Upper lobe of left lung (tissue), 6 donors: Measurements from ENCODE around the gene DTNB. TPM values are rescaled to one million over a fixed set of nuclear protein-coding genes. Genes with fewer than 3 reads are reported as not detected.

ENCODE experiments used
- ATAC-seq, 2 donors: fragments of 200-7000 bp; cut with Tn5 transposase; one replicate each; pipeline ENCODE4 v1.9.1; 2022; ENCODE audit warnings: mild to moderate bottlenecking in 2 of 2, moderate library complexity in 2 of 2; ENCODE audit not compliant: low FRiP score in 2 of 2
- DNase-seq, 2 donors: peaks; one replicate each; pipeline ENCODE4 v3.0.0-alpha.2; 2019 to 2020
- H3K27ac ChIP-seq, 4 donors: fragments of 200-600 bp; sonication (generic); one replicate each; pipeline ENCODE4 v1.5.1; 2016 to 2019
- H3K27me3 ChIP-seq, 4 donors: fragments of 200-600 bp; sonication (generic); one replicate each; pipeline ENCODE4 v1.5.1; 2017 to 2019
- H3K36me3 ChIP-seq, 4 donors: fragments of 200-600 bp; sonication (generic); one replicate each; pipeline ENCODE4 v1.5.1; 2016 to 2019
- H3K4me1 ChIP-seq, 4 donors: fragments of 200-600 bp; sonication (generic); one replicate each; pipeline ENCODE4 v1.5.1; 2018 to 2019
- H3K4me3 ChIP-seq, 4 donors: fragments of 200-600 bp; sonication (generic); one replicate each; pipeline ENCODE4 v1.5.1; 2017 to 2019; ENCODE audit warnings: mild to moderate bottlenecking in 2 of 4, moderate library complexity in 1 of 4
- H3K9me3 ChIP-seq, 4 donors: fragments of 200-600 bp; sonication (generic); one replicate each; pipeline ENCODE4 v1.5.1; 2018 to 2019
- EP300 ChIP-seq, 4 donors: sonication (generic); formaldehyde crosslinking; IDR thresholded peaks; one replicate each; pipeline ENCODE4 v1.5.1; 2017; ENCODE audit warnings: antibody characterized with exemption in 4 of 4, control low read depth in 2 of 4
- POLR2A ChIP-seq, 4 donors: fragments of 450-650 bp; IDR thresholded peaks; one replicate each; pipeline ENCODE4 v1.5.1; 2016 to 2017; ENCODE audit warnings: antibody characterized with exemption in 4 of 4, mild to moderate bottlenecking in 2 of 4
- POLR2AphosphoS5 ChIP-seq, 2 donors: sonication (generic); formaldehyde crosslinking; IDR thresholded peaks; one replicate each; pipeline ENCODE4 v1.5.1; 2017; ENCODE audit warnings: antibody characterized with exemption in 2 of 2
- WGBS, 2 donors: methylation state at CpG; one replicate each; pipeline ENCODE4 v1.1.5; 2017 to 2018; 5-methylcytosine and 5-hydroxymethylcytosine counted together
- total RNA-seq, 6 donors: library from RNA; depleted of rRNA in 4 of 6; stranded (reverse); fragments of >200 nt in 4 of 6; gene quantifications; one replicate each; pipeline versions ENCODE4 v1.1.0 to v1.2.1, GENCODE V29; 2016 to 2021
- TF ChIP-seq, protein P1 (sequence below), 6 experiments: fragments of 450-650 bp in 4 of 6; fragments of 200-600 bp in 2 of 6; sonication (generic) in 2 of 6; IDR thresholded peaks; one replicate each; pipeline ENCODE4 v1.5.1; 2016 to 2019; ENCODE audit warnings: antibody characterized with exemption in 6 of 6
- donor health status: DM: no; HTN: no; CAD: no; lungs with moderate emphysema.
- donor health status: DM: no; HTN: yes; CAD: no; lungs with severe emphysema.

Gene DTNB
- total RNA-seq, 6 donors from 2014 or later: 19.3 to 59.7 (median 25.6) TPM

DNA sequence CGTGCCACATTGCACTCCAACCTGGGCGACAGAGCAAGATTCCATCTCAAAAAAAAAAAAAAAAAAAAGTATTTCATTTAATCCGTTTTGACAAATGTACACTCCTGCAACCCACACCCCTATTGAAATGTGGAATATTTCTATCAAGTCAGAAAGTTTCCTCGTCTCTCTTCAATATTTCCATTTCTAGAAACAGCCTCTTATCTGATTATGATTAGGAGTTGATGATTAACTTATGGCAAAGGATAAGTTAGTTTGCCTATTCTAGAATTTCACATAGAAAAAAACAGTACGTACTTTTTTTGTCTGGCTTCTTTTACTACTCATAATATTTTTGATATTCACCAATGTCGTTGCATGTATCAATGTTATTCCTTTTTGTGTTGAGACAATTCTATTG is 224.6 kb downstream of the DTNB start:
- DNase-seq: no peak
- Histone ChIP-seq H3K4me3 (no peak overlapping the region), H3K9me3 (no peaks in the 10 kb centered on the region), H3K27me3 (no peaks in the 10 kb centered on the region), H3K4me1 (no peaks in the 10 kb centered on the region), H3K36me3 (no peaks in the 10 kb centered on the region), H3K27ac (no peak overlapping the region)
- TF ChIP-seq, protein P1, sequence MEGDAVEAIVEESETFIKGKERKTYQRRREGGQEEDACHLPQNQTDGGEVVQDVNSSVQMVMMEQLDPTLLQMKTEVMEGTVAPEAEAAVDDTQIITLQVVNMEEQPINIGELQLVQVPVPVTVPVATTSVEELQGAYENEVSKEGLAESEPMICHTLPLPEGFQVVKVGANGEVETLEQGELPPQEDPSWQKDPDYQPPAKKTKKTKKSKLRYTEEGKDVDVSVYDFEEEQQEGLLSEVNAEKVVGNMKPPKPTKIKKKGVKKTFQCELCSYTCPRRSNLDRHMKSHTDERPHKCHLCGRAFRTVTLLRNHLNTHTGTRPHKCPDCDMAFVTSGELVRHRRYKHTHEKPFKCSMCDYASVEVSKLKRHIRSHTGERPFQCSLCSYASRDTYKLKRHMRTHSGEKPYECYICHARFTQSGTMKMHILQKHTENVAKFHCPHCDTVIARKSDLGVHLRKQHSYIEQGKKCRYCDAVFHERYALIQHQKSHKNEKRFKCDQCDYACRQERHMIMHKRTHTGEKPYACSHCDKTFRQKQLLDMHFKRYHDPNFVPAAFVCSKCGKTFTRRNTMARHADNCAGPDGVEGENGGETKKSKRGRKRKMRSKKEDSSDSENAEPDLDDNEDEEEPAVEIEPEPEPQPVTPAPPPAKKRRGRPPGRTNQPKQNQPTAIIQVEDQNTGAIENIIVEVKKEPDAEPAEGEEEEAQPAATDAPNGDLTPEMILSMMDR (IDR thresholded peaks at IDR 0.05): no peak
- no peak for TF ChIP-seq EP300 (IDR thresholded peaks at IDR 0.05)
- no peak for TF ChIP-seq POLR2A (IDR thresholded peaks at IDR 0.05)
- TF ChIP-seq POLR2AphosphoS5 (IDR thresholded peaks at IDR 0.05): no peak
- WGBS, 2 donors: 77 to 81% methylated on average over 6 of the region's 6 CpGs
- ATAC-seq: no peak

DNA sequence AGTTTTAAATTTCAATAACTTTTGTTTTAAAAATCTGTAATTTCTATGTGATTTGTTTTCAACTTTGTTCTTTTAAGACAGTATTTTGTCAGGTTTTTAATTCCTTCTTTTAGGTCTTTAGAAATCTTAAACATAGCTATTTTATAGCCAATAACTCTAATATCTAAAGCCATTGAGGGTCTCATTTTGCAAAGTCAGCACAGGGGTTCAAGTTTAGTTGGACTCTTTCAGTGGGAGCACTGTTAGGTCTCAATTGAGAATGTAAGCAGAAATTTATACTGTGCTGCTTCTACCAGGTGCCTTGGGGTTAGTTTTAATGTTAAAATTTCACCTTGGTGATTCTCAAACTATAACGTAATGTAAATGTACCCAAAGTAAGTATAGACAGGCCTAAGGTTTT is 226.4 kb downstream of the DTNB start:
- TF ChIP-seq, protein P1 (IDR thresholded peaks at IDR 0.05): no peak
- TF ChIP-seq POLR2AphosphoS5 (IDR thresholded peaks at IDR 0.05) (no peak), EP300 (IDR thresholded peaks at IDR 0.05) (no peak), POLR2A (IDR thresholded peaks at IDR 0.05) (no peak)
- no peaks in the 10 kb centered on the region for H3K27me3 ChIP-seq
- ATAC-seq: no peak
- H3K9me3 ChIP-seq: no peaks in the 10 kb centered on the region
- no peaks in the 10 kb centered on the region for H3K4me1 ChIP-seq
- H3K27ac ChIP-seq: no peak overlapping the region
- no peaks in the 10 kb centered on the region for H3K36me3 ChIP-seq
- DNase-seq: no peak
- no peak overlapping the region for H3K4me3 ChIP-seq
- 92 to 100% methylated on average over 1 of the region's 1 CpG for WGBS, 2 donors

DNA sequence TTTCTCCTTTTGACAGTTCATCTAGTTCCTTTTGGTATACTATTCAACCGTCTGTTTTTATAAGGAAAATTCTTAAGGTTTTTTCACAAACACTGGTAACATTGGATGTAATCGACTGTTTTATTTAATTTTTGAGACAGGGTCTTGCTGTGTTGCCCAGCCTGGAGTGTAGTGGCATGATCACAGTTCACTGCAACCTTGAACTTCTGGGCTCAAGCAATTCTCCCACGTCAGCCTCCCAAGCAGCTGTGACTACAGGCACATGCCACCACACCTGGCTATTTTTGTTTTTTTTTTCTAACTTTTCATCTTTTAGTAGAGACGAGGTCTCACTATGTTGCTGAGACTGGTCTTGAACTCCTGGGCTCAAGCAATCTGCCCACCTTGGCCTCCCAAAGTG is 227.3 kb downstream of the DTNB start:
- Histone ChIP-seq H3K4me1 (no peaks in the 10 kb centered on the region), H3K27me3 (no peaks in the 10 kb centered on the region), H3K9me3 (no peaks in the 10 kb centered on the region), H3K36me3 (no peaks in the 10 kb centered on the region), H3K4me3 (no peak overlapping the region), H3K27ac (no peak overlapping the region)
- TF ChIP-seq, protein P1 (IDR thresholded peaks at IDR 0.05): no peak
- no peak for TF ChIP-seq POLR2A (IDR thresholded peaks at IDR 0.05)
- TF ChIP-seq EP300 (IDR thresholded peaks at IDR 0.05): no peak
- no peak for TF ChIP-seq POLR2AphosphoS5 (IDR thresholded peaks at IDR 0.05)
- no peak for ATAC-seq
- 90 to 94% methylated on average over 4 of the region's 4 CpGs for WGBS, 2 donors
- no peak for DNase-seq

DNA sequence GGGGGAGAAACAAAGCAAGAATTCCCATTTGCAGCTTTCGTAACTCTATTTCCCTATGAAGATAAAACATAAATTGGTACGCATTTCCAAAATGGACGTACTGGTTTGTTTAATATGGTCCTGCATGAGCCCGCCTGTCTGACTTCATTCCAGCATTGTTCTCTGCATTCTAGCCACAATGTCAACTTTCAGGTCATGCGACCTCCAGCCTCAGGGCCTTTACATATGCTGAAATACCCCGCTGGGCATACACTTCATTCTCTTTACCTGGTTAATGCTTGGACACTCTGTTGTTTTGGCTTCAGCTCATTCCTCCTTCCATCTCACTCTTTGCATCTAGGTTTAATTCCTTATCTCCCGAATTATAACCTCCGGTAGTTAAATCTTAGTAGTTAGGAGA is 227.9 kb downstream of the DTNB start:
- no peak overlapping the region for H3K4me3 ChIP-seq
- no peaks in the 10 kb centered on the region for H3K4me1 ChIP-seq
- ATAC-seq (no peak), DNase-seq (no peak)
- no peaks in the 10 kb centered on the region for H3K27me3 ChIP-seq
- TF ChIP-seq POLR2A (IDR thresholded peaks at IDR 0.05) (no peak), EP300 (IDR thresholded peaks at IDR 0.05) (no peak), POLR2AphosphoS5 (IDR thresholded peaks at IDR 0.05) (no peak)
- TF ChIP-seq, protein P1 (IDR thresholded peaks at IDR 0.05): no peak
- H3K36me3 ChIP-seq: no peaks in the 10 kb centered on the region
- H3K9me3 ChIP-seq: no peaks in the 10 kb centered on the region
- 83 to 90% methylated on average over 8 of the region's 8 CpGs for WGBS, 2 donors
- no peak overlapping the region for H3K27ac ChIP-seq

DNA sequence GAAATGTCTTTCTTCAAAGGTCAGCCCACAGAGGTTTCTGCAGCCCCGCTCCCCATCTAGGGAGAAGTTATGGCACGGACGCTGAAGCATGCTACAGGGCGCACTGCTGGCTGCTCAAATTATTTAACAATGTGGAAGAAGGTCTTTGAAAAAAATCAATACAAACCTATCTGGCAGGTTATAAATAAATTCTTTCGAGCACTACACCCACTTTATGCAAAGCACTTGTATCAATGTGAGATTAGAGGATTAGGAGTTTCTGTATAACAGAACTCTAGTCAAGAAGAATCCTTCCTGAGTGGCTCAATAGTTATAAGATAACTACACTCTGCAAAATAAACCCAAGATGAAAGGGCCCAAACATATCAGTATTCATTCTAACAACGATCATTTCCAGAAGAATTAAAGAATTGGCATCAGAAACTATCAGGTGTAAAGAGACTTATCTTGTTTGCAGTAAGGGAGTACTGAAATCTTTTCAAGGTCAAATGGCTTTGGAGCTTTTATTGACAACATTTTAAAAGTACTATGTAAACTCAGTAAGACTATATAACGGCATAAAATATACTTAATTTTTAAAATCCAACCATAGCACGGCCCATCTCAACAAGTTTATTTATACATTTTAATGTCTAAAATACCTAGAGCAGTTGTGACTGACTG is 228.6 kb downstream of the DTNB start:
- Histone ChIP-seq H3K36me3 (no peaks in the 10 kb centered on the region), H3K27ac (no peak overlapping the region), H3K4me3 (no peak overlapping the region), H3K27me3 (no peaks in the 10 kb centered on the region), H3K4me1 (no peaks in the 10 kb centered on the region), H3K9me3 (no peaks in the 10 kb centered on the region)
- ATAC-seq (no peak), DNase-seq (no peak)
- no peak for TF ChIP-seq POLR2AphosphoS5 (IDR thresholded peaks at IDR 0.05)
- TF ChIP-seq EP300 (IDR thresholded peaks at IDR 0.05): no peak
- TF ChIP-seq, protein P1 (IDR thresholded peaks at IDR 0.05): no peak
- no peak for TF ChIP-seq POLR2A (IDR thresholded peaks at IDR 0.05)
- 80 to 86% methylated on average over 8 of the region's 8 CpGs for WGBS, 2 donors
